ENCODE results near the gene ST6GAL1. TPM values are rescaled to one million over a fixed set of nuclear protein-coding genes. Genes with fewer than 3 reads are reported as not detected.

ST6GAL1 gene
- total RNA-seq, 2 experiments from 2014 or later = 116 to 128 TPM

DNA sequence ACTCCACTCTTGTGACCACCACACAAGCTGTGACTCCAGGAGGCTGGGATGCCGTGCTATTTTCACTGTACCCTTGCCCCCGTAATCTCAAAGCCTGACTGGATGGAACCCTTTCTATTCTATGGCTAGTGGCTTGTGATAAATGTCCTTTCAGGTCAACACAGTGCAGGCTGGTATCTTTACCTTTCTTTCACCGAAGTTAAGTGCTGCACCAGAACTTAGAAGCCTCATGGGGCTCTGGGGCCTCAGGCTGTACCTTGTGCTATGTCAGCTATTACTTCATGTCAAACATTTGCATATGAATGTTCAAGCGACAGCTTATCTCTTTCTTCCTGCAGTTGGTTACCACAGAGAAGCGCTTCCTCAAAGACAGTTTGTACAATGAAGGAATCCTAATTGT is 142.2 kb downstream of the ST6GAL1 start:
- Mint-ChIP-seq H3K36me3 (ENCODE audit: low read depth) (peaks cover 75% of the 10 kb centered on the region), H3K27ac (no peak overlapping the region), H3K27me3 (no peaks in the 10 kb centered on the region), H3K4me1 (peaks cover 3% of the 10 kb centered on the region), H3K4me3 (no peak overlapping the region), H3K9me3 (no peaks in the 10 kb centered on the region)
- CTCF ChIA-PET = no interaction called here
- POLR2A ChIA-PET = interaction anchor here (1.6 kb wide), 1 partner anchor 47 kb away, joined by 5 read pairs; no protein-coding TSS in a partner anchor
- no peak for DNase-seq

DNA sequence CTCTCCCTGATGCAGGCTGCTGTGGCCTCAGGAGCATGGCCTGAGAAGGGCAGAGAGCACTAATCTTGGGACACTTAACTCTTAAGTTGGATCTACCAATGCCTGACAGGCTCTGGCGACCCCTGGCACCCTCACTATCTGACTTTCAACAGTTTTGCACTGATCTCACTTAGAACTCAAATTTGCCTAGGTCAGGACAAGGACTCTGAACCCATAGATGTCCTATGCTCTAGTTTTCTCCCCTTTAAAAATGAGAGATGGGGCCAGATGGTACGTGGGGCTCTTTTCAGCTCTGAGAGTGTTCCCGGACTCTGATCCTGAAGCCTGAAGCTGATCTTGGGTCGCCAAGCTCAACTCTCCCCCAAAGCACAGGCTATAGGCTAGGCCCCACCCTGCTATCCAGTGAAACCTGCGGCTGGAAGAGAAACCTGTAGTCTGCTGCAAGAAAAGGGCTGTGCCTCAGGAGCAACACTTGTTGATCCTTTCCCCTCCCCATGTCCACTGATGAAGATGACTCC is 143.3 kb downstream of the ST6GAL1 start:
- Mint-ChIP-seq H3K27me3 (no peaks in the 10 kb centered on the region), H3K36me3 (ENCODE audit: low read depth) (peaks cover 76% of the 10 kb centered on the region), H3K4me1 (peaks cover 3% of the 10 kb centered on the region), H3K4me3 (no peak overlapping the region), H3K27ac (peak overlapping the region; percentile 4), H3K9me3 (no peaks in the 10 kb centered on the region)
- ChIA-PET CTCF (no interaction called here), POLR2A (interaction anchor here (0.8 to 1.6 kb wide), 2 partner anchors 46 to 48 kb away, joined by 4 to 5 read pairs; no protein-coding TSS in a partner anchor)
- no peak for DNase-seq

DNA sequence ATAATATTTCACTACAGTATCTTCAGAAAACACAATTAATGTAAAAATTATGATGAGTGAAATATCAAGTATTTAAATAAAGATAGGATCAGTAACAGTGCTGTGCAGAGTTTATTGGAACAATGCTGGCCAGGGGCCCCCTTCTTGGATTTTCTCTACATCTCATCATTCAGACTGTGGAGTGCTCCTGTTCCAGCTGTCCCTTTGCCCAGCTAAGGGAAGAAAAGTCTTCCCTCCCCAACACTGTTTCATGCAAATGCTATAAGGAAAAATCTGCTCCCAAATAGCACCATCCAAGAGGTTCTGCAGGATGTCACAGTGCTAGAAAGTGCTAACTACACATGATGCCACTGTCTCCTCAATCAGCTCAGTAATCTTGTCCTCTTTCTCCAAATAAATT is 144.5 kb downstream of the ST6GAL1 start:
- DNase-seq = no peak
- Mint-ChIP-seq H3K27ac (no peak overlapping the region), H3K4me1 (peaks cover 2% of the 10 kb centered on the region), H3K9me3 (no peaks in the 10 kb centered on the region), H3K36me3 (ENCODE audit: low read depth) (peaks cover 77% of the 10 kb centered on the region), H3K4me3 (no peak overlapping the region), H3K27me3 (no peaks in the 10 kb centered on the region)
- CTCF ChIA-PET = interaction anchor here (1.1 kb wide), 1 partner anchor 39 kb away, joined by 3 read pairs; no protein-coding TSS in a partner anchor
- POLR2A ChIA-PET = interaction anchor here (0.8 kb wide), 1 partner anchor 47 kb away, joined by 4 read pairs; no protein-coding TSS in a partner anchor

DNA sequence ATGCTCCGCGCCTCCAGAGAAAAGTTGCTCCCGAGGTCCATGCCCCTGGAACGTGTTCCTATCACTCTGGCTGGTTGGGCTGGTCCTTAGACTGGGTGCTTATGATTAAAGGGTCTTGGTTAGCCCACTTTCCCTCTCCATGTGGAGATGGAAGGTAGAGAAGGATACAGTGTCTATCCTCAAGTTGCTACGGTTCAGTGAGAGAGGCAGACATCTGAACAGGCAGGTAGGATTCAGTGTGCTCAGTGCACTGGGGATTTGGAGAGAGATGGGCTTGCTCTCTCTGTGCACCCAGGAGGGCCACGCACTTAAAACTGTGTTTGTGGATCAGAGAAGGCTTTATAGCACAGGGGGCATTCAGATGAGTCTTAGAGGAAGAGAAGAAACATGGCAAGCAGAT is 146.0 kb downstream of the ST6GAL1 start:
- Mint-ChIP-seq H3K36me3 (ENCODE audit: low read depth) (peaks cover 68% of the 10 kb centered on the region), H3K4me3 (no peak overlapping the region), H3K27ac (no peak overlapping the region), H3K27me3 (no peaks in the 10 kb centered on the region), H3K4me1 (no peaks in the 10 kb centered on the region), H3K9me3 (no peaks in the 10 kb centered on the region)
- CTCF ChIA-PET = no interaction called here
- DNase-seq = no peak
- POLR2A ChIA-PET = interaction anchor here (0.9 kb wide), 1 partner anchor 44 kb away, joined by 3 read pairs; no protein-coding TSS in a partner anchor

DNA sequence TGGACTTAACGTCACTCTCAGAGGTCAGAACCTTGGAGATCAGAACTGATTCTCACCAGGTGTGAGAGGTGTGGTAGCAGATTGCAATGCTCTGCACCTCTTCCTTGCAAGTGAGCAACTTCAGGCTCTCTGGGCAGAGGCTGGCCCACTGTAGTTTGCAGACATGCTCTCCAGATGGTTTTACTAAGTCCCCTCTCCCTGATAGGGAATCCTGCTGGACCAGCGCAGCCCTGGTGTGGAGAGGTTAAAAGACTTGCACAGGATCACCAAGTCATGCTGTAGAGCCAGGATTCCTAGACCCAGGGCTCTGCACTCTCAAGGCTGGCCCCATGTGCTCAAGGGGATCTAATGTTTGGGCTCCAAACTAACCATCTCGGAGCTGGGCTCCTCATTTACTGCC is 146.8 kb downstream of the ST6GAL1 start:
- Mint-ChIP-seq H3K36me3 (ENCODE audit: low read depth) (peaks cover 66% of the 10 kb centered on the region), H3K4me3 (no peak overlapping the region), H3K27ac (no peak overlapping the region), H3K27me3 (no peaks in the 10 kb centered on the region), H3K9me3 (no peaks in the 10 kb centered on the region), H3K4me1 (no peaks in the 10 kb centered on the region)
- DNase-seq = no peak
- ChIA-PET POLR2A (interaction anchor here (0.9 kb wide), 1 partner anchor 45 kb away, joined by 3 read pairs; no protein-coding TSS in a partner anchor), CTCF (no interaction called here)

DNA sequence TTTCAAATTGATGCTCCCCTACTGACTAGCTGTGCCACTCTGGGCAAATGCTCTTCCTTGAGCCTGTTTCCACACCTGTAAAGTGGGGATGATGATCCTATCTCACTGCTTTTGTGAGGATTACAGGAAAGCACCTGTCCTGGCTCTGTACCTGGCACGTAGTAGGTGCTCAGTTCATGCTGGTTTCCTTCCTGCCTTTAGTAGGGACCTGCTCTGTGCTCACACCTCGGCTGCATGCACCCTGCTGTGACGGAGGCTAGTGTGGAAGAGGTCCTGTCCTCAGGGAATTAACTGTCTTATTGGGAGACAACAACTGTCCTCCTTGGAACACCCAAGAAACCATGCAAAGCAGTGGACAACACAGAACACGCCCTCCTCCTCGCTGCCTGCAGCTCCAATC is 147.2 kb downstream of the ST6GAL1 start:
- Mint-ChIP-seq H3K9me3 (no peaks in the 10 kb centered on the region), H3K27me3 (no peaks in the 10 kb centered on the region), H3K4me1 (no peaks in the 10 kb centered on the region), H3K27ac (no peak overlapping the region), H3K4me3 (no peak overlapping the region), H3K36me3 (ENCODE audit: low read depth) (peaks cover 64% of the 10 kb centered on the region)
- ChIA-PET CTCF (no interaction called here), POLR2A (interaction anchor here (0.9 kb wide), 1 partner anchor 46 kb away, joined by 3 read pairs; no protein-coding TSS in a partner anchor)
- no peak for DNase-seq

DNA sequence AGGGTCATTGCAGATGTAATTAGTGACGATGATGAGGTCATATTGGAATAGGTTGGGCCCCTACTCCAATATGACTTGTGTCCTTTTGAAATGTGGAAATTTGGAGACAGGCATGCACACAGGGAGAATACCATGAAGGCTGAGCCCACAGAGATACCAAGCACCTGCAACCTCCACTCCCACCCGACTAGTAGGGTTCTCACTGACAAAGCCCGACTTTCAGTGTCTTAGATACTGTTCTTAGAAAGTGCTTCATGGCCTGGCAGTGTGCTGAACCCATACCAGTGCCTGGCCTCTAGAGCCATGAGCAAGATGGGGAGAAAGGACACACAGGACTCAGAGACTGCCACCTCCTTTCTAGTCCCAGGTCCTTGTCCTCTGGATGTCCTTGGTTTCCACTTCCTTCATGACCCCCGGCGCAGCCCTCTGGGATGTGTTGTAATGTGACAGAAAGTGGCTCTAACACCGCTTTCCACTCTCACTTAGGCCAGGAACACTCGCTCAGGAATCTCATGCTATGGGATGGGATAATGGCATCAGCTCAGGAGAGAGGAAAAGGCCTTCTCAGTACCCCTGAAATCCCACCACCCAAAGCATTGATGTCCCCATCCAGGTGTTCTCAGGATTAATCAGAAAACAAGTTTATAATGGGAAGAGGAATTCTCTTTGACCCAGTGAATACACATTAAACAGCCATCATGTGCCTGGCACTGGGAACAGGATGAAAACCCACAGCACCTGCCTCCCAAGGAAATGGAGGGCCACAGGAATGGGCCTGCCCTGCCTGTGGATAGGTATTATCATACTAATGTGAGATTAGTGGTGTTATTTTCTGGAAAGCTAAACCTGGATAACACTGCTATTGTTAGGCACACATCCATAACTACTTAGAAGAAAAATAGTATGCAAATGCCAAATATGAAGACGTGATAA is 149.0 kb downstream of the ST6GAL1 start:
- Mint-ChIP-seq H3K27me3 (no peaks in the 10 kb centered on the region), H3K36me3 (ENCODE audit: low read depth) (peaks cover 47% of the 10 kb centered on the region), H3K9me3 (no peaks in the 10 kb centered on the region), H3K4me1 (peaks cover under 1% of the 10 kb centered on the region), H3K27ac (no peak overlapping the region), H3K4me3 (no peak overlapping the region)
- POLR2A ChIA-PET = no interaction called here
- no peak for DNase-seq
- CTCF ChIA-PET = no interaction called here

DNA sequence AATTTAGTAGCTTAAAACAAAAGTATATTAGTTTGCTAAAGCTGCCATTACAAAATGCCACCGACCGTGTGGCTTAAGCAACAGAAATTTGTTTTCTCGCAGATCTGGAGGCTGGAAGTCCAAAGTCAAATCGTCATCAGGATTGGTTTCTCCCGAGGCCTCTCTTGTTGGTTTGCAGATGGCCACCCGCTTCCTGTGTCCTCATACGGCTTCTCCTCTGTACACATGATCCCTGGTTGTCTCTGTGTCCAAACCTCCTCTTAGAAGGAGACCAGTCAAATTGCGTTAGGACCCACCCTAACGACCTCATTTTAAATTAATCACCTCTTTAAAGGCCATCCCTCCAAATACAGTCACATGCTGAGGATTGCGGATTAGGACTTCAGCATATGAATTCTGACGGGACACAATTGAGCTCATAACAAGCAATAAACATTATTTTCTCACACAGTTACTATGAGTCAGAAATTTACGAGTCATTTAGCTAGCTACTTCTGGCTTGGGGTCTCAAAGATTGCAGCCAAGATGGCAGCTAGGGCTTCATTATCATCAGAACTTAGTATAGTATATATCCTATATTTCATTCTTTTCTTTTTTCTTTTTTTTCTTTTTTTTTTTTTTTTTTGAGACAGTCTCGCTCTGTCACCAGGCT is 150.6 kb downstream of the ST6GAL1 start:
- peaks cover 36% of the 10 kb centered on the region for H3K36me3 Mint-ChIP-seq (ENCODE audit: low read depth)
- no peaks in the 10 kb centered on the region for H3K27me3 Mint-ChIP-seq
- no peak overlapping the region for H3K27ac Mint-ChIP-seq
- H3K9me3 Mint-ChIP-seq = no peaks in the 10 kb centered on the region
- DNase-seq = no peak
- POLR2A ChIA-PET = no interaction called here
- no peak overlapping the region for H3K4me3 Mint-ChIP-seq
- CTCF ChIA-PET = interaction anchor here (1.3 kb wide), 1 partner anchor 32 kb away, joined by 3 read pairs; no protein-coding TSS in a partner anchor
- peaks cover 7% of the 10 kb centered on the region for H3K4me1 Mint-ChIP-seq

DNA sequence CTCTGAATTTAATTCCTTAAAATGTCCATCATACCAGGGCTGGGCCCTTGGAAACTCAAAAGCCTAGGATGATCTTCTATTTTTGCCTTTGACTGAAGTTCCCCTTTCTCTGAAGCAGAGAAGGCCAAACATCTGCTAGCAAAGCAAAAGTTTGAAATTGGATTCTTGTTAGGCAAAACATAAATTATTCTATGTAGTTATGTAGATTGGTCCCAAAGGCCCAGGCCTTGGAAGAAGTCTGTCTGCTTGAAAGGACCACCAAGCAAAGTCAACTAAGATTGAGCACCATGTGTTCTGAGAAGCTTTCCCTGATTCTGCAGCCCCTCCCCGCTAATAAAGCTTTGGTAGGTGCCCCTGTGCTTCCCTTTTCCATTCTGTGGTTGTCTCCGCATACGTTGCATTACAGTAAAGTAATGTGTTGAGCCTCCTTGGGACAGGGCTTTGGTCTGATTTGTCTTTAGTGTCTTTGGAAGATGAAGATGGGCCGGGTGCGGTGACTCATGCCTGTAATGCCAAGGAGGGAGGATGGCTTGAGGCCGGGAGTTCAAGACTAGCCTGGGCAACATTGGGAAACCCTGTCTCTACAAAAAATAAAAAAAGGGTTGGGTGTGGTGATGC is 152.5 kb downstream of the ST6GAL1 start:
- CTCF ChIA-PET = no interaction called here
- DNase-seq = no peak
- Mint-ChIP-seq H3K4me3 (no peak overlapping the region), H3K4me1 (peaks cover 7% of the 10 kb centered on the region), H3K36me3 (ENCODE audit: low read depth) (peaks cover 28% of the 10 kb centered on the region), H3K27ac (no peak overlapping the region), H3K27me3 (no peaks in the 10 kb centered on the region), H3K9me3 (peaks cover 9% of the 10 kb centered on the region)
- POLR2A ChIA-PET = no interaction called here

DNA sequence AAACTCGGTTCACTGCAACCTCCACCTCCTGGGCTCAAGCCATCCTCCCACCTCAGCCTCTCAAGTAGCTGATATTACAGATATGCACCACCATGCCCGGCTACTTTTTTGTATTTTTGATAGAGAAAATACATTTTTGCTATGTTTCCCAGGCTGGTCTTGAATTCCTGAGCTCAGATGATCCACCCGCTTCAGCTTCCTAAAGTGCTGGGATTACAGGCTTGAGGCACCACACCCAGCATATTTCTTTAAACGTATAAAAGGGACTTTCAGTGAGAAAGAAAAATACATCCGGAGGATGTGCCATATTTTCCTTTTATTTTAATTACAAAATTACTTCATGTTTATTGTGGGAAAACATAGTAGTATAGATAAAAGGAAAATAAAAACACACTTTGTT is 153.8 kb downstream of the ST6GAL1 start:
- CTCF ChIA-PET = no interaction called here
- DNase-seq = no peak
- POLR2A ChIA-PET = interaction anchor here (1.9 kb wide), 1 partner anchor 15 kb away, joined by 4 read pairs; no protein-coding TSS in a partner anchor
- H3K4me3 Mint-ChIP-seq = no peak overlapping the region
- no peaks in the 10 kb centered on the region for H3K27me3 Mint-ChIP-seq
- H3K9me3 Mint-ChIP-seq = peaks cover 16% of the 10 kb centered on the region
- H3K36me3 Mint-ChIP-seq (ENCODE audit: low read depth) = peaks cover 21% of the 10 kb centered on the region
- no peak overlapping the region for H3K27ac Mint-ChIP-seq
- H3K4me1 Mint-ChIP-seq = peaks cover 7% of the 10 kb centered on the region

DNA sequence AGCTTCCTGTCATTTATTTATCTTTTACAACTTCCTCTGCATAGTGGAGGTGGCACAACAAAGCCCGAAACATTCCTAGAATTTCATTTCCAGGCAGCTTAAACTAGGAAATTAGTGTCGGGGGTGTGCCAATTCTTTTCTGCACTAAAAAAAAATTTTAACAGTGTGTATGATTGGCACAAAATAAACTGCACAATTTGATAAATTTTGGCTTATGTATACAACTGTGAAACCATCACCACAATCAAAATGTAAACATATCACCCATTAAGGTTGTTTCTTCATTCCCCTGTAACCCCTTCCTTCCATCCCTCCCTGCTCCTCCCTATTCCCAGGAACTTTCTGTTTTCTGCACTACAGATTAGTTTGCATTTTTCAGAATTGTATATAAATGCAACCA is 154.3 kb downstream of the ST6GAL1 start:
- ChIA-PET POLR2A (interaction anchor here (1.9 kb wide), 1 partner anchor 15 kb away, joined by 4 read pairs; no protein-coding TSS in a partner anchor), CTCF (no interaction called here)
- Mint-ChIP-seq H3K36me3 (ENCODE audit: low read depth) (peaks cover 18% of the 10 kb centered on the region), H3K4me3 (no peak overlapping the region), H3K4me1 (peaks cover 7% of the 10 kb centered on the region), H3K27ac (no peak overlapping the region), H3K27me3 (no peaks in the 10 kb centered on the region), H3K9me3 (peaks cover 16% of the 10 kb centered on the region)
- DNase-seq = no peak

DNA sequence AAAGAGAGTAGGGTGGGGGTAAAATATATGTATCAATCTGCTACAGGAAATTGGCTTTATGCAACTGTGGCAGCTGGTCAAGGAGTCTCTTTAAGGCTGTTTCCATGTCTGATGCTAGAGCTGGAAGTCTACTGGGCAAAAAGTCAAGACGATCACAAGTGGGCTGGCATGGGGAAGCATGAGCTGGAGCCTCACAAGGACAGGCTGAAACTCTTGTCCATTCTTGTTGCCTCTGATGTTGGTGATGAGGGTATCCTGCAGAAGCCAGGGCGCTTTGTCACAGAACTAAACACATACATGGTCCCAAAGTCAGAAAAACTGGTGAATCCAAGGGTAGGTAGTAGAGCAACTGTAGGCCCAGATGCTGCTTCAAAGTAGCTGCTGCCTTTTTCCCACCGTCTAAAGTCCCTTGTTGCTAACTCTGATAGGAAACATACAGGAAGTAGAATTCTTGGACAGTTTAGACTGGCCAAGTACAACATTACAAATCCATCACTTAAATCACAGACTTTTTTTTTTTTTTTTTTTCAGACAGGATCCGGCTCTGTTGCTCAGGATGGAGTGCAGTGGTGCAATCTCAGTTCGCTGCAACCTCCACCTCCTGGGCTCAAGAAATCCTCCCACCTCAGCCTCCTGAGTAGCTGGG is 154.8 kb downstream of the ST6GAL1 start:
- Mint-ChIP-seq H3K36me3 (ENCODE audit: low read depth) (peaks cover 15% of the 10 kb centered on the region), H3K27ac (no peak overlapping the region), H3K4me1 (peaks cover 7% of the 10 kb centered on the region), H3K9me3 (peaks cover 16% of the 10 kb centered on the region), H3K4me3 (no peak overlapping the region), H3K27me3 (no peaks in the 10 kb centered on the region)
- DNase-seq = no peak
- ChIA-PET CTCF (no interaction called here), POLR2A (interaction anchor here (1.9 kb wide), 1 partner anchor 14 kb away, joined by 4 read pairs; no protein-coding TSS in a partner anchor)
